KMS-11 (cell line): ENCODE data around the gene DYNLT3.

Experiments used
- H2AFZ ChIP-seq: fragments of 200-600 bp; sonication (generic); 2 replicates; pipeline ENCODE4 v1.6.1; 2016; ENCODE audit warnings: antibody characterized with exemption, mixed run types, low read depth
- H3K27ac ChIP-seq: fragments of 200-600 bp; sonication (generic); 2 replicates; pipeline ENCODE4 v1.6.1; 2016; ENCODE audit warnings: mild to moderate bottlenecking, mixed run types
- H3K27me3 ChIP-seq: fragments of 200-600 bp; sonication (generic); 2 replicates; pipeline ENCODE4 v1.6.1; 2017; ENCODE audit warnings: mild to moderate bottlenecking, low read depth, mixed run types, moderate library complexity; ENCODE audit not compliant: insufficient read depth
- H3K36me3 ChIP-seq: fragments of 200-600 bp; sonication (generic); 2 replicates; pipeline ENCODE4 v1.6.1; 2017; ENCODE audit warnings: mild to moderate bottlenecking, mixed run types; ENCODE audit not compliant: insufficient read depth
- H3K4me1 ChIP-seq: fragments of 200-600 bp; sonication (generic); 2 replicates; pipeline ENCODE4 v1.6.1; 2016; ENCODE audit warnings: mild to moderate bottlenecking, low read depth, mixed run types; ENCODE audit not compliant: poor library complexity, severe bottlenecking
- H3K4me2 ChIP-seq: fragments of 200-600 bp; sonication (generic); 2 replicates; pipeline ENCODE4 v1.7.0; 2016; ENCODE audit warnings: mild to moderate bottlenecking, mixed run types
- H3K4me3 ChIP-seq: fragments of 200-600 bp; sonication (generic); IDR thresholded peaks from 2 replicates; pipeline ENCODE4 v1.6.1; 2017; ENCODE audit warnings: low read depth, low read length, mixed read lengths; ENCODE audit not compliant: insufficient read depth
- H3K79me2 ChIP-seq: fragments of 200-600 bp; sonication (generic); 2 replicates; pipeline ENCODE4 v1.6.1; 2016; ENCODE audit warnings: low read depth, mixed run types; ENCODE audit not compliant: insufficient read depth
- H3K9ac ChIP-seq: fragments of 200-600 bp; sonication (generic); 2 replicates; pipeline ENCODE4 v1.6.1; 2016; ENCODE audit warnings: mild to moderate bottlenecking, mixed run types
- H4K20me1 ChIP-seq: fragments of 200-600 bp; sonication (generic); 2 replicates; pipeline ENCODE4 v1.6.1; 2016; ENCODE audit warnings: mild to moderate bottlenecking, mixed run types; ENCODE audit not compliant: insufficient read depth
- TF ChIP-seq, protein P1 (sequence below): fragments of 200-600 bp; sonication (generic); conservative IDR thresholded peaks from 2 replicates; pipeline ENCODE4 v1.6.1; 2017; ENCODE audit warnings: low read depth, mild to moderate bottlenecking, antibody characterized with exemption, low read length, moderate library complexity, mixed read lengths

DYNLT3 gene

DNA sequence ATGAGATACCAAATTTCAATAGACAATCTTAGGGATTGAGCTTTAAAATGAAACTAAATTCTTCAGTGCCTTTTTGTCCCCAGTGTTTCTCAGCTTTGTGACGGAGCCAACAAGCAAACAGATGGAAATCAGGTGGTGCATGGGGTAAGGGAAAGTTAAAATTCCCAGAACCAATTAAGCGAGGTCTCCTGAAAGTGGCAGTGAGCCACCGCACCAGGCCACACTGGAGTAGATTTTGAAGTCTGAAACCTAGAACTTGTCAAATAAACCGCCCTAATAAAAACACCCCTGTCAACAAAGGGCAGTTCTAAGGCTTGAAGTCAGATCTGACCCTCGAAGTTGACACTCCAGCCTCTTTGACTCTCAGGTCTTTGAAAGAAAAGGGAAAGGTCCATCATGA lies 40.6 kb upstream of the DYNLT3 start:
- no peak overlapping the region for H3K27ac ChIP-seq
- no peak overlapping the region for H3K9ac ChIP-seq

DNA sequence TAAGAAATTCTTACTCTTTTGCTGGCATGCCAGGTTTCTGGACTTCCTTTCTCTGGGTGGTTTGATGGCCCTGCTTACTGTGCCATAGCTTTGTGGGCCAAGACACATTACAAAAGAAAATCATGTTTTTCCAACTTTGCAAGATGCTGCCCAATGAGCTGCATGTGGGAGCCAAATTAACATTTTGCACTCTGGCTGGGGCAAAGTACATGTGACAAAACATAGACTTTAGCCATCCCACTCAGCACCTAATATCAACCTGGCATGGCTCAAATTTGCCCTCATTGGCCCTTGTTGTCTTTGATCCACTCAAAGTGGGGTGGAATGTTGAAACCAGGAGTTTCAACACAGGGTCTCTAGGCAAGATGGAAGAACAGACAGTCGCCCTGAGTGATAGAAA lies 40.0 kb upstream of the DYNLT3 start:
- Histone ChIP-seq H4K20me1 (no peaks in the 10 kb centered on the region), H3K4me3 (no peak overlapping the region), H3K27me3 (no peaks in the 10 kb centered on the region), H2AFZ (no peak overlapping the region), H3K27ac (no peak overlapping the region), H3K36me3 (no peaks in the 10 kb centered on the region), H3K79me2 (no peaks in the 10 kb centered on the region), H3K4me1 (no peaks in the 10 kb centered on the region), H3K9ac (no peak overlapping the region), H3K4me2 (no peak overlapping the region)
- TF ChIP-seq, protein P1, sequence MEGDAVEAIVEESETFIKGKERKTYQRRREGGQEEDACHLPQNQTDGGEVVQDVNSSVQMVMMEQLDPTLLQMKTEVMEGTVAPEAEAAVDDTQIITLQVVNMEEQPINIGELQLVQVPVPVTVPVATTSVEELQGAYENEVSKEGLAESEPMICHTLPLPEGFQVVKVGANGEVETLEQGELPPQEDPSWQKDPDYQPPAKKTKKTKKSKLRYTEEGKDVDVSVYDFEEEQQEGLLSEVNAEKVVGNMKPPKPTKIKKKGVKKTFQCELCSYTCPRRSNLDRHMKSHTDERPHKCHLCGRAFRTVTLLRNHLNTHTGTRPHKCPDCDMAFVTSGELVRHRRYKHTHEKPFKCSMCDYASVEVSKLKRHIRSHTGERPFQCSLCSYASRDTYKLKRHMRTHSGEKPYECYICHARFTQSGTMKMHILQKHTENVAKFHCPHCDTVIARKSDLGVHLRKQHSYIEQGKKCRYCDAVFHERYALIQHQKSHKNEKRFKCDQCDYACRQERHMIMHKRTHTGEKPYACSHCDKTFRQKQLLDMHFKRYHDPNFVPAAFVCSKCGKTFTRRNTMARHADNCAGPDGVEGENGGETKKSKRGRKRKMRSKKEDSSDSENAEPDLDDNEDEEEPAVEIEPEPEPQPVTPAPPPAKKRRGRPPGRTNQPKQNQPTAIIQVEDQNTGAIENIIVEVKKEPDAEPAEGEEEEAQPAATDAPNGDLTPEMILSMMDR, result no peak

More for the DNA sequence above, 40.6 kb upstream of the DYNLT3 start:
- TF ChIP-seq, protein P1, result no peak
- H3K4me1 ChIP-seq, result no peaks in the 10 kb centered on the region
- H3K79me2 ChIP-seq, result no peaks in the 10 kb centered on the region
- H2AFZ ChIP-seq, result no peak overlapping the region
- no peaks in the 10 kb centered on the region for H3K36me3 ChIP-seq
- H3K4me3 ChIP-seq, result no peak overlapping the region
- no peak overlapping the region for H3K4me2 ChIP-seq
- H4K20me1 ChIP-seq, result no peaks in the 10 kb centered on the region
- H3K27me3 ChIP-seq, result no peaks in the 10 kb centered on the region

DNA sequence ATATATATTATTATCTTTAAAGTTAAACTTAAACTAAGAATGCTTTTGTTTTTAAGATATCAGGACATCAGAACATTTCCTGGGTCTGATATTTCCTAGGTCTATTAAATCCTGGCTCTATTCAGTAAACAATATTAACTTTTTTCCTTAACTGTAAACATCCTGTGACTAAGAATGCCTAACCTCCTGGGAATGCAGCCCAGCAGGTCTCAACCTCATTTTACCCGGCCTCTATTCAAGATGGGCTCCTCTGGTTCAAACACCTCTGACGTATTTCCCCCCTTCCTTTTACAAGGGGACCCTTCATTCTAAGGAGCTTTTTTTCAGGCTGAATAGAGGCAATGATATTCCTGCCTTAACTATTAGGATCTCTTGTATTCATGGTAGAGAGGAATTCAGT lies 35.8 kb upstream of the DYNLT3 start:
- Histone ChIP-seq H3K4me2 (no peak overlapping the region), H3K4me3 (no peak overlapping the region), H3K79me2 (no peaks in the 10 kb centered on the region), H4K20me1 (no peaks in the 10 kb centered on the region), H3K27me3 (no peaks in the 10 kb centered on the region), H3K4me1 (no peaks in the 10 kb centered on the region), H2AFZ (no peak overlapping the region), H3K9ac (no peak overlapping the region), H3K36me3 (no peaks in the 10 kb centered on the region), H3K27ac (no peak overlapping the region)
- TF ChIP-seq, protein P1, result no peak

DNA sequence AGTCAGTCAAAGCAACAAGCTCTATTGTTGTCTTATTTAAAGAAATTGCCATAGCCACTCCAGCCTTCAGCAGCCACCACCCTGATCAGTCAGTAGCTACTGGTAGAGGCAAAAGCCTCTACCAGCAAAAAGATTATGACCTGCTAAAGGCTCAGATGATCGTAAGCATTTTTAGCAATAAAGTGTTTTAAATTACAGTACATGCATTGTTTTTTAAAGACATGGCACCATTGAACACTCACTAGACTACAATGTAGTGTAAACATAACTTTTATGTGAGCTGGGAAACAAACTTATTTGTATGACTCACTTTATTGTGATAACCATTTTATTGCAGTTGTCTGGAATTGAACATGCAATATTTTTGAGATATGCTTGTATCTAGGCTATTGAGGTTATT lies 32.3 kb upstream of the DYNLT3 start:
- no peaks in the 10 kb centered on the region for H3K27me3 ChIP-seq
- no peak overlapping the region for H2AFZ ChIP-seq
- H3K27ac ChIP-seq, result no peak overlapping the region
- no peaks in the 10 kb centered on the region for H3K36me3 ChIP-seq
- H3K9ac ChIP-seq, result no peak overlapping the region
- TF ChIP-seq, protein P1, result no peak
- H3K4me1 ChIP-seq, result no peaks in the 10 kb centered on the region
- no peaks in the 10 kb centered on the region for H3K79me2 ChIP-seq
- H4K20me1 ChIP-seq, result no peaks in the 10 kb centered on the region
- H3K4me2 ChIP-seq, result no peak overlapping the region
- no peak overlapping the region for H3K4me3 ChIP-seq
